Measurements from ENCODE around the gene MED31. TPM values are rescaled to one million over a fixed set of nuclear protein-coding genes. Genes with fewer than 3 reads are reported as not detected.

The MED31 gene
- total RNA-seq, 3 donors from 2014 or later (not counting 1 experiment from before 2014, with no cell fraction given), result 8.3 to 26.1 (median 19.1) TPM

DNA sequence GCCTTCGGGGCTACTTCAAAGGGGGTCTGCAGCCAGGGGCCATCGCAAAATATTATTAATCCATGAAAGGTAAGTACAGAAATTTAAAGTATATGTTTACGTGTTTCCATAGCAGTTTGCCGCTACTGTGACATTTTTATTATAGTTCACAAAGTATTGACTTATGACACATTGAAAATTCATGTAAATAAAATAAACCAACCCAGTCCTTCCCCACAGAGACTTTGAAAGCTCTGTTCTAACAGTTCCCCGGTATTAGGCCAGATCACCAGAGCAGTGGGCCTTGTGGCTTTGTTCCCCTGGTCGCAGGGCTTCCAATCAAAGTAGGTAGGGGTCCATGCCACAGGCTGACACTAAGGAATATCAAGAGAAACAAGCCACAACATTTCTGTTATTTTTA lies 24.8 kb downstream of the MED31 start:
- TF ChIP-seq, protein P1, sequence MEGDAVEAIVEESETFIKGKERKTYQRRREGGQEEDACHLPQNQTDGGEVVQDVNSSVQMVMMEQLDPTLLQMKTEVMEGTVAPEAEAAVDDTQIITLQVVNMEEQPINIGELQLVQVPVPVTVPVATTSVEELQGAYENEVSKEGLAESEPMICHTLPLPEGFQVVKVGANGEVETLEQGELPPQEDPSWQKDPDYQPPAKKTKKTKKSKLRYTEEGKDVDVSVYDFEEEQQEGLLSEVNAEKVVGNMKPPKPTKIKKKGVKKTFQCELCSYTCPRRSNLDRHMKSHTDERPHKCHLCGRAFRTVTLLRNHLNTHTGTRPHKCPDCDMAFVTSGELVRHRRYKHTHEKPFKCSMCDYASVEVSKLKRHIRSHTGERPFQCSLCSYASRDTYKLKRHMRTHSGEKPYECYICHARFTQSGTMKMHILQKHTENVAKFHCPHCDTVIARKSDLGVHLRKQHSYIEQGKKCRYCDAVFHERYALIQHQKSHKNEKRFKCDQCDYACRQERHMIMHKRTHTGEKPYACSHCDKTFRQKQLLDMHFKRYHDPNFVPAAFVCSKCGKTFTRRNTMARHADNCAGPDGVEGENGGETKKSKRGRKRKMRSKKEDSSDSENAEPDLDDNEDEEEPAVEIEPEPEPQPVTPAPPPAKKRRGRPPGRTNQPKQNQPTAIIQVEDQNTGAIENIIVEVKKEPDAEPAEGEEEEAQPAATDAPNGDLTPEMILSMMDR (IDR thresholded peaks at IDR 0.05), result no peak
- H3K4me3 Mint-ChIP-seq, result no peak overlapping the region
- H3K9me3 Mint-ChIP-seq, result no peaks in the 10 kb centered on the region
- Histone ChIP-seq H3K27ac (ENCODE audit: low read length) (no peak overlapping the region), H3K27me3 (ENCODE audit: control insufficient read depth, insufficient read depth, low read length) (no peaks in the 10 kb centered on the region), H3K4me3 (ENCODE audit: low read length) (no peak overlapping the region), H3K4me1 (ENCODE audit: control insufficient read depth, insufficient read depth, low read length) (no peaks in the 10 kb centered on the region), H3K36me3 (ENCODE audit: control insufficient read depth, insufficient read depth, low read length) (peaks cover 40% of the 10 kb centered on the region), H3K9me3 (ENCODE audit: control insufficient read depth, insufficient read depth, low read length) (no peaks in the 10 kb centered on the region)
- H3K27me3 Mint-ChIP-seq (ENCODE audit: low read depth in 2 of 2), result no peaks in the 10 kb centered on the region
- ATAC-seq, result no peak
- peaks cover 16% of the 10 kb centered on the region for H3K36me3 Mint-ChIP-seq
- H3K4me1 Mint-ChIP-seq, result peaks cover 7 to 16% of the 10 kb centered on the region in 2 donors
- intact Hi-C loops (cut with micrococcal nuclease), result no loop called here
- no peak overlapping the region for H3K27ac Mint-ChIP-seq
- no peak for DNase-seq
- WGBS (ENCODE audit: insufficient coverage), result 98% methylated on average over 6 of the region's 6 CpGs

DNA sequence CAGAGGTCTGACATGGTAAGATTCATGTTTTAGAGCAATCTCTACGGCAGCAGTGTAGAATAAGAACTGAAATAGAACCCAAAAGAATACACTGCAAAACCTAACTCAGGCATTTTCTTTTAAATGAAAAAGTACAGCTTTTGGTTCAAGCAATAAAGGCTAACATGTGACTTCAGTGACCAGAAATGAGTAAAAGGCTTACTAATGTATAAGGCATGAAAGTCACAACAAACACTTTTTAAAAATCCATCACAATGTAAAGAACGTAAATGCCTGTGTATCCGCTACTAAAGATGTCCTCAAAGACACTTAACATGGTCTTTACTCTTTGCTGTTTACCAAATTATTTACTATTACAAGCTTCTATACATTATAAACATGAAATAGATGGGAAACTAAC lies 27.5 kb downstream of the MED31 start:
- Mint-ChIP-seq H3K27ac (no peak overlapping the region), H3K36me3 (peaks cover 14% of the 10 kb centered on the region), H3K4me1 (peaks cover 7 to 15% of the 10 kb centered on the region in 2 donors), H3K9me3 (no peaks in the 10 kb centered on the region), H3K27me3 (ENCODE audit: low read depth in 2 of 2) (no peaks in the 10 kb centered on the region), H3K4me3 (no peak overlapping the region)
- TF ChIP-seq, protein P1 (IDR thresholded peaks at IDR 0.05), result no peak
- DNase-seq (no peak), ATAC-seq (no peak)
- peaks cover 41% of the 10 kb centered on the region for H3K36me3 ChIP-seq (ENCODE audit: control insufficient read depth, insufficient read depth, low read length)
- no peaks in the 10 kb centered on the region for H3K4me1 ChIP-seq (ENCODE audit: control insufficient read depth, insufficient read depth, low read length)
- H3K27me3 ChIP-seq (ENCODE audit: control insufficient read depth, insufficient read depth, low read length), result no peaks in the 10 kb centered on the region
- H3K9me3 ChIP-seq (ENCODE audit: control insufficient read depth, insufficient read depth, low read length), result no peaks in the 10 kb centered on the region
- WGBS (ENCODE audit: insufficient coverage), result 97% methylated on average over 3 of the region's 3 CpGs
- intact Hi-C loops (cut with micrococcal nuclease), result no loop called here
- no peak overlapping the region for H3K4me3 ChIP-seq (ENCODE audit: low read length)
- no peak overlapping the region for H3K27ac ChIP-seq (ENCODE audit: low read length)

DNA sequence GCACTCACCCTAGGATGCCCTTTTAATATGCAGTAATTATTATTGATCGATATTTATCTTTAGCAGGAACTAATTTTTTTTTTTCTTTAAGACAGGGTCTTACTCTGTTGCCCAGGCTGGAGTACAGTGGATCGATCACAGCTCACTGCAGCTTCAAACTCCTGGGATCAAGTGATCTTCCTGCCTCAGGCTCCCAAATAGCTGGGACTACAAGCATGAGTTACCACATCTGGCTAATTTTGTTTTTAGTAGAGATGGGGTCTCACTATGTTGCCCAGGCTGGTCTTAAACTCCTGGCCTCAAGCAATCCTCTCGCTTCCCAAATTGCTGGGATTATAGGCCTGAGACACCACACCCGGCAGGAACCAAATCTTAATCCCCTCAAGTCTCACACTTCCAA lies 40.2 kb downstream of the MED31 start:
- H3K4me1 Mint-ChIP-seq, result no peaks in the 10 kb centered on the region
- DNase-seq (no peak), ATAC-seq (no peak)
- intact Hi-C loops (cut with micrococcal nuclease), result no loop called here
- peaks cover 17% of the 10 kb centered on the region for H3K36me3 Mint-ChIP-seq
- H3K27me3 ChIP-seq (ENCODE audit: control insufficient read depth, insufficient read depth, low read length), result no peaks in the 10 kb centered on the region
- H3K27ac Mint-ChIP-seq, result no peak overlapping the region
- H3K27me3 Mint-ChIP-seq (ENCODE audit: low read depth in 2 of 2), result no peaks in the 10 kb centered on the region
- H3K9me3 ChIP-seq (ENCODE audit: control insufficient read depth, insufficient read depth, low read length), result no peaks in the 10 kb centered on the region
- H3K36me3 ChIP-seq (ENCODE audit: control insufficient read depth, insufficient read depth, low read length), result peaks cover 41% of the 10 kb centered on the region
- no peaks in the 10 kb centered on the region for H3K4me1 ChIP-seq (ENCODE audit: control insufficient read depth, insufficient read depth, low read length)
- WGBS (ENCODE audit: insufficient coverage), result 93% methylated on average over 4 of the region's 4 CpGs
- H3K27ac ChIP-seq (ENCODE audit: low read length), result no peak overlapping the region
- no peak overlapping the region for H3K4me3 ChIP-seq (ENCODE audit: low read length)
- TF ChIP-seq, protein P1 (IDR thresholded peaks at IDR 0.05), result no peak
- H3K9me3 Mint-ChIP-seq, result no peaks in the 10 kb centered on the region
- H3K4me3 Mint-ChIP-seq, result no peak overlapping the region

DNA sequence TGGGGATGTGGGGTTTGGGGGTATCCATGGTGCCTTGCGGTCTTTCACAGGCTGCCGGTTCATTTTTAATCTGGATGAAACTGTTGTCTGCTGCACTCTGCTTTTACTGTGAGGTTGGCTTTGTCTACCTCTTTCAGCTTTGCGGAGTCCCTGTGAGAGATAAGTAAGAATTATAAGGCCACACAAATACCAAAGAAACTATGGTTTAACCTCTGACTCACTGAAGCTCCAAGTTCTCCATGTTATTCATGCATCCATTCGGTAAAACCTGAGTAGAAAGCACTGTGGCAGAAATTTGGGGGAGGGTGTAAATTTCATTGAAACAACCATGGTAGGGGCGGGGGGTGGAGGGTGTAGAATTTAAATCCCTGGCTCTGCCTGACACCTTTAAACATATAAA lies 41.4 kb downstream of the MED31 start:
- H3K36me3 ChIP-seq (ENCODE audit: control insufficient read depth, insufficient read depth, low read length), result peaks cover 48% of the 10 kb centered on the region
- no peaks in the 10 kb centered on the region for H3K27me3 ChIP-seq (ENCODE audit: control insufficient read depth, insufficient read depth, low read length)
- ATAC-seq, result no peak
- Mint-ChIP-seq H3K27me3 (ENCODE audit: low read depth in 2 of 2) (no peaks in the 10 kb centered on the region), H3K36me3 (peaks cover 24% of the 10 kb centered on the region), H3K4me1 (no peaks in the 10 kb centered on the region), H3K9me3 (no peaks in the 10 kb centered on the region), H3K4me3 (no peak overlapping the region), H3K27ac (no peak overlapping the region)
- intact Hi-C loops (cut with micrococcal nuclease), result no loop called here
- no peaks in the 10 kb centered on the region for H3K4me1 ChIP-seq (ENCODE audit: control insufficient read depth, insufficient read depth, low read length)
- no peaks in the 10 kb centered on the region for H3K9me3 ChIP-seq (ENCODE audit: control insufficient read depth, insufficient read depth, low read length)
- DNase-seq, result no peak
- TF ChIP-seq, protein P1 (IDR thresholded peaks at IDR 0.05), result no peak
- WGBS (ENCODE audit: insufficient coverage), result 100% methylated on average over 3 of the region's 5 CpGs
- H3K4me3 ChIP-seq (ENCODE audit: low read length), result no peak overlapping the region
- H3K27ac ChIP-seq (ENCODE audit: low read length), result no peak overlapping the region

All from natural killer cell (primary cell).